GM18951 (cell line): ENCODE measurements around the gene NEDD9.

Source experiments
- POLR2A ChIP-seq: IDR thresholded peaks from 4 replicates; pipeline ENCODE4 v1.6.1; 2011; ENCODE audit warnings: mild to moderate bottlenecking; ENCODE audit not compliant: insufficient read length, insufficient read depth; ENCODE audit errors: extremely low read depth
- in situ Hi-C: fragments of 300-500 bp; cut with MboI; formaldehyde crosslinking; loops from one replicate; pipeline ENCODE4 v1.12.0; 2022; ENCODE audit warnings: low sequenced_read_pairs, mixed read lengths, inconsistent platforms; ENCODE audit not compliant: unreplicated experiment

Gene NEDD9

GRCh38 chr6:11236076-11236750, 3.7 kb upstream of the NEDD9 start:
- in situ Hi-C loops: no loop called here
- no peak for TF ChIP-seq POLR2A

- in situ Hi-C loops: no loop called here
- TF ChIP-seq POLR2A: no peak
Observed at GRCh38 chr6:11235062-11235461, 2.6 kb upstream of the NEDD9 start.

DNA sequence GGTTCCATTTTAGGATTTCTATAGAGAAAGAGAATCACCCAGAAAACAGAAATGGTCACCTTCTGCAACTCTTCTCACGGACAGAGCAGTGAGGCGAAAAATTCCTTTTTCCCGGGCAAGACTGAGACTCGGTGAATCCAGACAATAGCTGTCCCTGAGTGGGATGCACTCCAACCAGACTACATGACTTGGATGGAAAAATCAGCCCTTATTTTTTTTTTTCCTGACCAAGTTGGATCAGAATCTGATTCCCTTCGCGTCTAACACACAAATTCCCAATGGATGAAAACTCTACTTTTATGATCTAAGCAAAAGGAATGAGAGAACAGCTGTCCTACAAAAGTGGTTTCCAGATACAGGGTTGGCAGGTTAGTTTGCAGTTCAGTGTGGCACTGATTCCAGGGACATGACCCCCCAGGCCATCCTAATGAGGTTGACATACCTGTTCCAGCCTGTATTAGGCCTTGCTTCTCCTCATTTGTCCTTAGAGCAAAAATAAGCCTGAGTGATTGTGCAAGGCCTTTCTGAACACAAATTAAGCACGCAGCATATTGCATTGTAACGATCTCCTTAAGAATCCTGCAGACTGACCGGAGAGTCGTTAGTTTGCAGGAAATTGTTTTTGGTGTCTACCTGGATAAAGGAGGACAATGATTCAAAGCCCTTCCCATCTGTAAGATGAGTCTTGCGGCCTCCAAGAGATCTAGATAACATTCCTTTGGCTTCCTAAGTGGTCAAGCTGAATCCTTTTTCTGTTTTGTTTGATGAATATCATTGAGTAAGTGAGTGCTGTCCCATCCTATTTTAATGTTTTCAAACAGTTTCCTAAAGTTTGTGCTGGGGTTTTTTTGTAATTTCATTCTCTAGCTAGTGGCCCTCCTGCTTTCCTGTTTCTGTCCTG, 1.5 kb upstream of the NEDD9 start:
- in situ Hi-C loops: no loop called here
- TF ChIP-seq POLR2A: no peak

GRCh38 chr6:11232770-11233626, 530 bp upstream of the NEDD9 start:
- no peak for TF ChIP-seq POLR2A

GRCh38 chr6:11231564-11232192, 790 bp downstream of the NEDD9 start:
- in situ Hi-C loops: no loop called here
- no peak for TF ChIP-seq POLR2A

More at GRCh38 chr6:11232770-11233626, 530 bp upstream of the NEDD9 start:
- in situ Hi-C loops: no loop called here

GRCh38 chr6:11231108-11231463, 1.4 kb downstream of the NEDD9 start:
- TF ChIP-seq POLR2A: no peak
- in situ Hi-C loops: no loop called here

DNA sequence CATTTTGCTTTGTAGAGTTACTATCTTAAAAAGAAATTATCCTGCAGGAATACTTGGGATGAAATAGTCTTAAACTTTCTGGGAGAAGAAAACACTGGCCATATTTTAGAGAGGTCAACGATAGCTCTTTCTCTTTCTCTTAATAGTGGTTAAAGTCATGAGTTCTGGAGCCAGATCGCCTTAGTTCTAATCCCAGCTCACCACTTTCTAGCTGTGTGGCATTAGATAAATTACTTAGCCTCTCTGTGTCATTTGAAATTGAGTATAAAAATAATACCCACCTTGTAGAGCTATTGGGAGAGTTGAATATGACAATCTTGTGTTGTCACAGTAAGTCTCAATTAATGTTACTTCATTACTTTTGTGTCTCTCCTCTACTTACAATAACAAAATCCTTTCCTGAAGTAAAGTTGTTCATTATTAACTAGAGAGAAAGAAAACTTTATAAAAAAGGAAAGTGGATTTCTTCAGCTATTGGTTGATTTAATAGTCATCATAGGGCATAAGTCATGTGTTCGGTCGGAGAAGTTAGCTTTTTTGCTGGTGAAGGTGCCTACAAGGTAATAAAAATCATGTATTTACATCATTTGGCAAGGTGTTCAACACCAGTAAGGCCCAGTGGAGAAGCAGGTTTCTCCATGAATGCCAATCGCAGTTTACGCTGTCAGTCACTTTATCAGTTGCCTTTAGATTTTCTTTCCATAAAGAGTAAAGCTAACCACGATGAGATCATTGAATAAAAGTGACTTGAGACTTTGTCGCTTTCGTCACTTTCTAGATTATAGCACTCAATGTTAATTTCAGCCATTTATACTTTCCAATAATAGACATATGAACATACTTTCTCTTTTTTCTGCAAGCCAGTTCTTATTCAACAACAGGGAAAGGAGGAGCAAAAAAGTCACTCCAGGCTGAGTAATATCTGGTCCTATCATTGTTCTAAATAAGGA, 2.0 kb downstream of the NEDD9 start:
- in situ Hi-C loops: no loop called here
- TF ChIP-seq POLR2A: no peak

DNA sequence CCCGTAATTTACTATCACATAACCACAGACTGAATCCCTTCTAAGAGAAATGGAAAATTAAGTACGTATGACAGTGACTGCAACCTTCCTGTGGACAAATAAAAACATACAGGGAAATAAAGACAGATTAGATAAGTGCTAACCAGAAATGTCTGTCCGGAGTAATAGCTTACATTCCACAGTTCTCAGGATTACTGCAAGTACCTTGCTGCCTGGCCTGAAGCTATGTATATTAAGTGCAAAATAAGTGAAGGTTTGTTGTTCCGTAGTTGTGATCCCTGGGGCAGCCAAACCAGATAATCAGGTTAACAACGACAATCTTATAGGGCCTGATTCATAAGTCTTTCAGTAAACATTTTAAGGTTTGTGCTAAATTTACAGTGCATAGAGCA, 2.8 kb downstream of the NEDD9 start:
- in situ Hi-C loops: no loop called here
- no peak for TF ChIP-seq POLR2A

DNA sequence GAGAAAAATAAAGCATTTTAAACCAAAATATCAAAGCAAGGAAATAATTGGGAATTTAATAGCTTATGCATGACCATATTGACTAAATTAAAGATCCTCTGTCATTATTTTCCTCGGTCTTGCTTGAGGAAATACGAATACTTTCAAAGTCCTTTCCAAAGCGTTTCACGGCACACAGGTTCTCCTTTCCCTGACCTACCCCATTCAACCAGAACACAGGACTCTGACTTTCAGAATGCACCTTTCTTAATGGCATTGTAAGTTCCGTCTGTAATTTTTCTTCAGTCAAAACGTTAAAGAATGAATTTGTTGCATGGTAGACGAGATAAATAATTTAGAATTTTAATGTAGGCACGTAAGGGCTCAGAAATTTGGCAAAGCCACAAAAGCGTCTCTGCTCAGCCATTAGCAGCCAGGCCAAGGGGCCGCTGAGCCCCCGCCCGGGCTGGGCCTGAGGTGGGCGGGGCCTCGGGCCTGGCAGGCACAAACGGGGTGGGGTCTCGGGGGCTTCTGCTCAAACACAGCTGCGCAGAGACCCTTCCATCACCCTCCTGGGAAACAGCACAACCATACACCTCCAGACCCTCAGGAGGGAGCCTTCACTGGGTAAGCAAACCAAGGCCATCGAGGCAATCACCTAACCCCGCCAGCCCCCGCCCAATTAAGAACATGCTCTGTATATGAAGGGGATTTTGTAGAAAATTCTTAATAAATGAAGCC, 3.4 kb downstream of the NEDD9 start:
- no peak for TF ChIP-seq POLR2A
- in situ Hi-C loops: no loop called here

DNA sequence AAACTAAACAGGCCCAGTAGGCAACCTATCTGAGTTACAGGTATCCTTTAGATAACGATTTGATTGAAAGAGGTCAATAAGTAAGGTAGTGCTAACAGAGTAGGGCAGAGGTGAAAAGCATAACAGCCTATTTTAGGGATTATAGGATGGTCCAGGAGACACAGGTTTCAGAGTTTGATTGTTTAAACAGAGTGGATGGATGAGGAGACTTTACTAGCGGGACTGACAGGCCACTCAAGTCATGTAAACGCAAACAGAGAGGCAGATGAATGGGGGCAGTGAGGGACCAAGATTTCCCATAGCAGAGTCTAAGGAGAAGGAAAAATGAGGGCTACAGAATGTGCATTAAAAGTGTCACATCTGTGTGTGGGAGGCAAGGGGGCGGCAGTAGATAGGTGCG, 4.8 kb downstream of the NEDD9 start:
- TF ChIP-seq POLR2A: no peak
- in situ Hi-C loops: no loop called here

- no peak for TF ChIP-seq POLR2A
- in situ Hi-C loops: no loop called here
Observed at GRCh38 chr6:11226005-11226404, 6.5 kb downstream of the NEDD9 start.
